ENCODE results near the gene CDC42BPG. TPM values are rescaled to one million over a fixed set of nuclear protein-coding genes. Genes with fewer than 3 reads are reported as not detected.
A peak's percentile ranks its signal among the peaks of the same experiment; 100 is the strongest.

Gene CDC42BPG
- total and polyA plus RNA-seq, 10 of the 15 experiments (the other 5 are each of a cell fraction or from before 2014, with no cell fraction given), result 0.02 to 1.3 (median 0.09) TPM; not detected in 1

DNA sequence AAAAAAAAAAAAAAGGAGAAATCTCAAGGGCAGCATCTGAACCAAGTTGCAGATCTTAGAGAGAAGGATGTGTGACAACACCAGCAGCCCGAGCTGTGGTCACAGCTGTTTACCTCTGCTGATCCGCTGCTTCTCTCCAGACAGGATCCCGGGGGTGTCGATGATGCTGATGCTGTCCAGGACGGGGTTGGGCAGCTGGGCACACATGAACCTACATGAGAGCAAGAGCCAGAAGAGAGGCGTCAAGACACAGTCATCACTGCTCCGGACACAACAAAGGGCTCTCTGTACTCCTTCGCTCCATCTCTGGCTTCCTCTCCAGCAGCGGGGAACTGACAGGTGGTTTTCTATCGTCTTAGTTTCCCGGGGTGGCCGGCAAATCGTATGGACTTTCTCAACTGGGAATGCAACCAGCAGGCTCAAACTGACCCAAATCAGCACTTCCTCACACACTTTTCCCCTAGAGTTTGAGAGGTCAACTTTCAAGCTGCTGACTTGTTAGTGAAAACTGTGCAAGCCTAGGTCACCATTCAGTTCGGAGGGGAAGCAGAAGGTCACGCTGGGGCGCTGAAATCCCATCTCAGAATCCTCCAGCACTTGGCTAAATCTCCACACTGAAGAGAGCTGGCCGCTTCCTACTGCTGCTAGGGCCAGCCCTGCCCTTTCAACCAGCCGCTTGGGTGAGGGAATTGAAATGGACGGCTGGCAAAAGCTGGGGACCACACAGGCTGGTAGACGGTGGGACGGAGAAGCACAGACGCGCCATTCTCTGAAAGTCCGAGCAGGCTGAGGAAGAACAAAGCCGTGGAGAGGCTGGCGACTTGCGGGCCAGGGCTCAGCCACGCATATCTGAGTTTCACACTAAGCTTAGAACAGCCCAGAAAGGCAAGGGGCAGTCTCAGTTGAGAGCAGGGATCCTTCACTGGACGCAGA lies 30.1 kb upstream of the CDC42BPG start (continued):
- TF ChIP-seq, protein P1, sequence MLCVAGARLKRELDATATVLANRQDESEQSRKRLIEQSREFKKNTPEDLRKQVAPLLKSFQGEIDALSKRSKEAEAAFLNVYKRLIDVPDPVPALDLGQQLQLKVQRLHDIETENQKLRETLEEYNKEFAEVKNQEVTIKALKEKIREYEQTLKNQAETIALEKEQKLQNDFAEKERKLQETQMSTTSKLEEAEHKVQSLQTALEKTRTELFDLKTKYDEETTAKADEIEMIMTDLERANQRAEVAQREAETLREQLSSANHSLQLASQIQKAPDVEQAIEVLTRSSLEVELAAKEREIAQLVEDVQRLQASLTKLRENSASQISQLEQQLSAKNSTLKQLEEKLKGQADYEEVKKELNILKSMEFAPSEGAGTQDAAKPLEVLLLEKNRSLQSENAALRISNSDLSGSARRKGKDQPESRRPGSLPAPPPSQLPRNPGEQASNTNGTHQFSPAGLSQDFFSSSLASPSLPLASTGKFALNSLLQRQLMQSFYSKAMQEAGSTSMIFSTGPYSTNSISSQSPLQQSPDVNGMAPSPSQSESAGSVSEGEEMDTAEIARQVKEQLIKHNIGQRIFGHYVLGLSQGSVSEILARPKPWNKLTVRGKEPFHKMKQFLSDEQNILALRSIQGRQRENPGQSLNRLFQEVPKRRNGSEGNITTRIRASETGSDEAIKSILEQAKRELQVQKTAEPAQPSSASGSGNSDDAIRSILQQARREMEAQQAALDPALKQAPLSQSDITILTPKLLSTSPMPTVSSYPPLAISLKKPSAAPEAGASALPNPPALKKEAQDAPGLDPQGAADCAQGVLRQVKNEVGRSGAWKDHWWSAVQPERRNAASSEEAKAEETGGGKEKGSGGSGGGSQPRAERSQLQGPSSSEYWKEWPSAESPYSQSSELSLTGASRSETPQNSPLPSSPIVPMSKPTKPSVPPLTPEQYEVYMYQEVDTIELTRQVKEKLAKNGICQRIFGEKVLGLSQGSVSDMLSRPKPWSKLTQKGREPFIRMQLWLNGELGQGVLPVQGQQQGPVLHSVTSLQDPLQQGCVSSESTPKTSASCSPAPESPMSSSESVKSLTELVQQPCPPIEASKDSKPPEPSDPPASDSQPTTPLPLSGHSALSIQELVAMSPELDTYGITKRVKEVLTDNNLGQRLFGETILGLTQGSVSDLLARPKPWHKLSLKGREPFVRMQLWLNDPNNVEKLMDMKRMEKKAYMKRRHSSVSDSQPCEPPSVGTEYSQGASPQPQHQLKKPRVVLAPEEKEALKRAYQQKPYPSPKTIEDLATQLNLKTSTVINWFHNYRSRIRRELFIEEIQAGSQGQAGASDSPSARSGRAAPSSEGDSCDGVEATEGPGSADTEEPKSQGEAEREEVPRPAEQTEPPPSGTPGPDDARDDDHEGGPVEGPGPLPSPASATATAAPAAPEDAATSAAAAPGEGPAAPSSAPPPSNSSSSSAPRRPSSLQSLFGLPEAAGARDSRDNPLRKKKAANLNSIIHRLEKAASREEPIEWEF (IDR thresholded peaks at IDR 0.05; ENCODE audit: insufficient replicate concordance, low read depth, low read length), result no peak
- TF ChIP-seq CEBPZ (IDR thresholded peaks at IDR 0.05; ENCODE audit: low read depth, low read length), result no peak
- TF ChIP-seq, protein P2, sequence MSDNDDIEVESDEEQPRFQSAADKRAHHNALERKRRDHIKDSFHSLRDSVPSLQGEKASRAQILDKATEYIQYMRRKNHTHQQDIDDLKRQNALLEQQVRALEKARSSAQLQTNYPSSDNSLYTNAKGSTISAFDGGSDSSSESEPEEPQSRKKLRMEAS (IDR thresholded peaks at IDR 0.05; ENCODE audit: low read depth, low read length), result no peak
- TF ChIP-seq ZNF687 (IDR thresholded peaks at IDR 0.05), result 0 out of 2 replicates have a peak, but pooled peaks have one; percentile 19
- TF ChIP-seq NR2C1 (IDR thresholded peaks at IDR 0.05), result no peak
- no peak for TF ChIP-seq YBX1 (IDR thresholded peaks at IDR 0.05)
- no peak for TF ChIP-seq KDM1A (IDR thresholded peaks at IDR 0.05; ENCODE audit: borderline replicate concordance)
- no peak for TF ChIP-seq SP1 (IDR thresholded peaks at IDR 0.05; ENCODE audit: low read depth, low read length)
- TF ChIP-seq TBL1XR1 (IDR thresholded peaks at IDR 0.05; ENCODE audit: low read depth, low read length), result no peak
- no peak for TF ChIP-seq SKIL (IDR thresholded peaks at IDR 0.05; ENCODE audit: low read depth, poor library complexity, severe bottlenecking)
